GM19025 (cell line): ENCODE measurements around the gene ZNF407.
A peak's percentile ranks its signal among the peaks of the same experiment; 100 is the strongest.

ENCODE experiments used
- ATAC-seq: cut with Tn5 transposase; IDR thresholded peaks from one replicate; pipeline ENCODE4 v1.9.1; 2021; ENCODE audit warnings: mild to moderate bottlenecking, low read depth, moderate library complexity; ENCODE audit not compliant: unreplicated experiment

Gene ZNF407

GRCh38 chr18:74914052-74914591 lies 316.5 kb downstream of the ZNF407 start:
- ATAC-seq = no peak

DNA sequence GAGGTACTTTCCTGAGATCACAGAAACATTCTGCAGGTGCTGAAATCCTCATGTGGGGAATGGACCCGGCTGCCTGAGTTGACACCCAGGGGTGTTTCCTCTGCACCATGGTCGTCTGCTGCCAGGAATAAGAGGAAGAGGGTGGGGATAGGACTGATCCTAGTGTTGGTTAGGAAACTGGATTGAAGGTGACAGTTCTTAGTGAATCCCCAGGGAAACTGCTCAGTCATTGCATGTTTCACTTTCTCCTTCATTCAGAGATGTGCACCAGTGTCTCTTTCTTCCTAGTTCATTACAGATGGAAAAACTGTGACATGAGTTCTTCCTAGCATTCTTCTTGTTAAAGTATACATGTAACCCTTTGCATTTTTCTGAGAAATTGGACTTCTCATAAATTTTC lies 317.0 kb downstream of the ZNF407 start:
- ATAC-seq = no peak

DNA sequence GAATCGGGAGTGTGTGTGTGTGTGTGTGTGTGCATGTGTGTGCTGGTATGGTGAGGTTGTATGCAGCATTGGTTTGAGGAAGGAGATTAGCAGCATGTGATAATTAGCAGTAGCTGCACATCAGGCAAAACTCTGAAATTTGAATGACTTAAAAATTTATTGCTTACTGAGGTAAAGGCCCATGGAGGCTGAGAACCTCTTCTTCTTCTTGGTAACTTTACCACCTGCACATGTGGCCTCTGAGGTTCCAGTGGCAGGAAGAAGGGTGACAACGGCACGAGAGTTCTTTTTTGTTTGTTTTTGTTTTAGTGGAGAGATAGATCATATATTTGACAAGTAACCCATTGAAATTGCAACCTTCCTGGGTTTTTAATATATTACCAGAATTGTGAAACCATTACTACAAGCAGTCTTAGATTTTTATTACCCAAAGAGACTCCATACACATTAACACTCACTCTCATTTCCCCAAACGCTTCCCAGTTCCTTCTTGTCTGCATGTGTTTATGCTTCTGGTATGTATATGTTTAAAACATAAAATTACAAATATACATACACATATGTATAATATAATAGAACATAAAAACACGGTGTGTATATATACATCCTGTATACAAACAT lies 319.2 kb downstream of the ZNF407 start:
- no peak for ATAC-seq

DNA sequence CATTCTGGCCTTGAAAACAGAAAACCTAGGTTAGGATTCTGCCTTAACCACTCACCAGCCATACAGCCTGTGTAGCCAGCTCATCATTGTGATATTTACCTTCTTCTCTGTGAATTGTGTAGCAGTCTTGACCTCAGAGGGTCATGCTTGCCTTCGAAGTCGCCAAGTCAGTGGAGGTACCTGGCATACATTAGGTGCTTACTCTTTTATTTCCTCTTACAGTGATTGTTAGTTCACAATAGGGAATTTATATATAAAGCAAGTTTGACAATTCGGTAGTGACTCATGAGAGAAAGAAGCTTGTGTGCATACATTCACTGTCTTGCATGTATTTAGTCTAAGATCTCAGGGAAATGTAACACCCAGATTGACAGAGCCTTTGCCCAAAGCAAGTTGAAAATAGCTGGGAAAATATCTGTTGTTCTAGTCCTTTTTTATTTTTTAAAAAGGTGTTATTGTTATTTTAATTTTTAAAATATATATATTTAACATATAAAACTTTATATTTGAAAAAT lies 320.7 kb downstream of the ZNF407 start:
- no peak for ATAC-seq

GRCh38 chr18:74921057-74921820 lies 323.6 kb downstream of the ZNF407 start:
- no peak for ATAC-seq

DNA sequence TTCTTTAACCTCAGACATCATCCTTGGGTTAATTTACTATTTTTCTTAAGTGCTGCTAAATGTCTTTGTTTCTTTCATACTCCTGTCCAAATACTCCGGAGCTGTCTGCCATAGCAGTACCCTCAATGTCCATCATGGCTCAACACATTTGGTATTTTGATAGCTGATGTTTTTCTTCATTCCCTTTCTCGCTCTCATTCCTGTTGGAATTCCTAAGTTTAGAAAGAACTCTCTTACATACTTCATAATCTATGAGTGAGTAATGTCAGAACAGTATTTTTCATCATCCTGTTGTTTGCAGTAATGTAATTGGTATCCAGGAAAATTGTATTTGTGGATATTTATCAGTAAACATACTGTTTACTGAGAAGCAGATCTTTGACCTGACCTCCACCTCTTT lies 328.4 kb downstream of the ZNF407 start:
- no peak for ATAC-seq

- no peak for ATAC-seq
Observed at GRCh38 chr18:74928194-74928968, 330.7 kb downstream of the ZNF407 start.

GRCh38 chr18:74929110-74929509 lies 331.4 kb downstream of the ZNF407 start:
- no peak for ATAC-seq

DNA sequence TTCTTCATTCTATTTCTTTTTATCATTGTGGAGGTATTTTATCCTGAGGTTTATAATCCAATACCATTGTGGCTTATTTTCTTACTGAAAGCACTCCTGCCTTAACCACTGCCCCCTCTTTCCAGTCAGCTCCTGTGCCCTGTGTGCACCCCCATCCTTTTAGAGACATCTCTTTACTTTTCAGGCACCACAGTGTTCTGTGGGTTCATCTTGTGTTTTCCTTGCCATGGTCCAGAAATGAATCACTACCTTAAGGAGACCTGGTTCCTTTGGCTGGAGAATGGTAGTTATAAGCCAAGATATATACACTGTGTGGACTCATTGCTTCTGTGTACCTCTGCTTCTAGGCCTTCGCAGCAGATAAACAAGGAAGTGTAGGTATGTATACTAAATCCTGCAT lies 332.9 kb downstream of the ZNF407 start:
- no peak for ATAC-seq

- ATAC-seq = no peak
Observed at GRCh38 chr18:74933930-74934329, 336.3 kb downstream of the ZNF407 start.

- no peak for ATAC-seq
Observed at GRCh38 chr18:74935434-74935833, 337.8 kb downstream of the ZNF407 start.

- ATAC-seq = no peak
Observed at GRCh38 chr18:74936343-74936742, 338.7 kb downstream of the ZNF407 start.

DNA sequence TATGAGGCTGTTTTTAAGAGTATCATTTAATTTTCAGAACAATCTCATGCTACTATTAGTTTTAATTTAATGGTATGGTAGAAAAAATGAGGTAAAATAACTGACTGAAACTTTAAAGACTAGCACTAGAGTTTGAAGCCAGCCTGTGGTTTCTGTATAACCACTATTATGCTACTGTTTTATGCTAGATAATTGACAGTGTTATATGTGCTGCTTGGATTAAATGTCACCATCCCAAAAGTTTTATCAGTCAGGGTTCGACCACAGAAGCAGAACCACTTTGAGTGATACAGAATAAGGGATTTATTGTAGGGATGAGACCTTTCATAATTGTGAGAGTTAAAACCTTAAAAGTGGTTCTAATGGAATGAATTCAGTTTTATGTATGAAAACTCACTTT lies 339.6 kb downstream of the ZNF407 start:
- no peak for ATAC-seq

GRCh38 chr18:74940856-74941255 lies 343.2 kb downstream of the ZNF407 start:
- ATAC-seq = no peak

- ATAC-seq = peak; percentile 88
Observed at GRCh38 chr18:74942319-74942910, 344.7 kb downstream of the ZNF407 start.

DNA sequence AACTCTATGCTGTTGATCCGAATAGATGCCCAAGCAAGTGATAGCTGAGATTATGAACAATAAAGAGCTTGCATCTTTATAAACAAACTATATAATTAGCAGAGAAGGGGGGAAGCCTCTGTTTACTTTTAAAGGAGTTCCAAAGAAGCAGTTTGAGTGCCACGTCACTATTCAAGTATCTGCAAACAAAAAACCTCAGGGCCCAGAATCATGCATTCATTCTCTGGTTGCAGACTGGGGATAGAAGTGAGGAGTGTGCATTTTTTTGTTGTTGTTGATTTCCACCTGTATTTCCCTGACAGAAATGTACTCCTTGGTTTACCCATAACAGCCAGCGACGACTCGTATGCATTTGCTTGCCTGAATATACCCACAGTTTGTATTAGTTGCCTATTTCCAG lies 347.0 kb downstream of the ZNF407 start:
- ATAC-seq = no peak

DNA sequence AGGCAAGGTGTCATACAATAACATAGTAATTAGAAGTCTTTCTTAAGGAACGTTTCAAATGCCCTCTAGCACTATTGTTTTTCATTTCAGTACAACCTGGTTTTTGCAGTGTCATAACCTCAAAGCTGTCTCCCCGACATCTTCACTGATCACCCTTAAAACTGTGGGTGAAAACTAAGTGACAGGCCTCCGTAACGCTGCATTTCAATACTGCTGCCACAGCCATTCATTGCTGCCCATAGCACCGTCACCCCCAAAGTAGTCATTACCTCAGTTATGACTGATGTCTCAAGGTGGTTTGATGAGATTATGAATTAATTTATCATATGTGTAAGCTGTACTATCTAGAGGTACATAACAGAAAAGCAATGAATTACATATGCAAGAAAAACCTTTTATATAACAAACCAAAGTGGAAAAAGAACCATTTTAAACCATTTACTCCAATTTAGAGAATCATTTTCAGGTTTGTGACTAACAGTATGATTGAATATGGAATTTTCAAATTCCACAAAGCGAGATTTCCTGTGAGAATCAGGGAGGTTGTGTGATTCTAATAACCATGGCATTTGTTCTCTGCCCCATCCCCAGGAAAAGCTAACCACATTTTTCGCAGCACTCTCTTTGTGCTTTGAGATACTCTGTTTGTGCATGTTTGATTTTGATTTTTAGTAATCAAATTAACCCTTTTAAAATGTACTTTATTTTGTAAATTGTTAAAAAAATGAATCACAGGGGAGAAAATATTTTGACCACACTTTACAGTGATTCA lies 348.3 kb downstream of the ZNF407 start:
- ATAC-seq = no peak

- no peak for ATAC-seq
Observed at GRCh38 chr18:74946646-74947375, 349.1 kb downstream of the ZNF407 start.

DNA sequence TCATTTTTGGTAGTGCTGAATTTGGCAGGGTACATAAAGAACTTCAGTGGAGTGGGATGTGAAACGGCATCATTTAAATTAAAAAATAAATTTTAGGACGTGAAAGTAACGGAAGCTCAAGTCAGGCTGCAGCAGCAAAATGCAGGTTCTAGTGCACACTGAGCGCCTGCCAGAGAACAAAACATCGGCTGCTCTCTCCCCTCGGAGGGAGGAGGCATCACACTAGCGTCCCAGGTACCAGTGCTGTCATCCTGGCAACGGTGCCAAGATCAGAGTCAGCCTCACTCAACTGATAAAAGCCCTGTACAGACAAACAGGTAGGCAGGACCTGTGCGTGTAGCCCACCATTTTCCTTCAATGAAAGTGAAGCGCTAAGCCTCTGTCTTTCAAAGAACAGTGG lies 349.7 kb downstream of the ZNF407 start:
- no peak for ATAC-seq
